IMR-90 (cell line): ENCODE measurements around the gene CDC73. TPM values are rescaled to one million over a fixed set of nuclear protein-coding genes. Genes with fewer than 3 reads are reported as not detected.

Experiments
- ATAC-seq: fragments of 200-7000 bp; cut with Tn5 transposase; 2 replicates; pipeline ENCODE4 v1.9.1; 2020; ENCODE audit warnings: low read depth, mild to moderate bottlenecking, moderate library complexity
- BruUV-seq: library from RNA; stranded (reverse); fragments of 400-500 nt; replicated peaks from 2 replicates; lab custom pipeline; 2021; lab: Mats Ljungman, UMichigan
- CTCF ChIA-PET: fragments of 300-600 bp; formaldehyde crosslinking; extraction: SDS; loops from one replicate; lab custom pipeline; 2021; ENCODE audit warnings: antibody characterized with exemption; lab: Yijun Ruan, JAX
- POLR2A ChIA-PET: fragments of 300-600 bp; sonication (Branson Sonifier 250); formaldehyde crosslinking; loops from one replicate; lab custom pipeline; 2022; ENCODE audit warnings: antibody characterized with exemption; ENCODE audit not compliant: unreplicated experiment; lab: Charles Lee
- DNase-seq: peaks from one replicate; pipeline ENCODE4 v3.0.0; 2013
- H2AFZ ChIP-seq: replicated peaks from 2 replicates; pipeline ENCODE3; 2013; ENCODE audit warnings: low read length, mild to moderate bottlenecking; ENCODE audit not compliant: poor library complexity
- H2AK5ac ChIP-seq: 2 replicates; pipeline ENCODE4 v1.6.1; 2013; ENCODE audit warnings: low read depth, low read length, inconsistent platforms
- H2AK9ac ChIP-seq: replicated peaks from 2 replicates; pipeline ENCODE3; 2013; ENCODE audit warnings: mild to moderate bottlenecking, low read depth, low read length, moderate library complexity; ENCODE audit not compliant: poor library complexity
- H2BK120ac ChIP-seq: 2 replicates; pipeline ENCODE4 v1.6.1; 2013; ENCODE audit warnings: low read depth, low read length, inconsistent platforms
- H2BK15ac ChIP-seq: 3 replicates; pipeline ENCODE4 v1.6.1; 2013; ENCODE audit warnings: low read depth, low read length, inconsistent platforms
- H2BK20ac ChIP-seq: 2 replicates; pipeline ENCODE4 v1.6.1; 2013; ENCODE audit warnings: low read depth, mild to moderate bottlenecking, inconsistent platforms, low read length, moderate library complexity
- H2BK5ac ChIP-seq: 2 replicates; pipeline ENCODE4 v1.6.1; 2013; ENCODE audit warnings: mild to moderate bottlenecking, low read depth, low read length, inconsistent platforms; ENCODE audit not compliant: poor library complexity, severe bottlenecking
- H3K14ac ChIP-seq: replicated peaks from 2 replicates; pipeline ENCODE4 v1.6.1; 2013; ENCODE audit warnings: low read depth, low read length, inconsistent platforms
- H3K18ac ChIP-seq: 2 replicates; pipeline ENCODE4 v1.6.1; 2013; ENCODE audit warnings: low read depth, low read length, control low read depth
- H3K23ac ChIP-seq: 2 replicates; pipeline ENCODE4 v1.6.1; 2013; ENCODE audit warnings: low read depth, low read length, inconsistent platforms
- H3K27ac ChIP-seq: 2 replicates; pipeline ENCODE4 v1.5.1; 2013; ENCODE audit warnings: mild to moderate bottlenecking, control low read depth, low read length; ENCODE audit not compliant: insufficient read depth
- H3K27me3 ChIP-seq: 2 replicates; pipeline ENCODE4 v1.6.1; 2013; ENCODE audit warnings: low read length; ENCODE audit not compliant: control insufficient read depth, insufficient read depth
- H3K36me3 ChIP-seq: 2 replicates; pipeline ENCODE4 v1.6.1; 2013; ENCODE audit warnings: low read length, mixed read lengths; ENCODE audit not compliant: control insufficient read depth, insufficient read depth
- H3K4ac ChIP-seq: 2 replicates; pipeline ENCODE4 v1.6.1; 2013; ENCODE audit warnings: low read depth, low read length, inconsistent platforms
- H3K4me1 ChIP-seq: 2 replicates; pipeline ENCODE4 v1.6.1; 2013; ENCODE audit warnings: low read length, mixed read lengths; ENCODE audit not compliant: control insufficient read depth, insufficient read depth
- H3K4me2 ChIP-seq: 2 replicates; pipeline ENCODE4 v1.6.1; 2013; ENCODE audit warnings: low read depth, mild to moderate bottlenecking, control low read depth, low read length, moderate library complexity
- H3K4me3 ChIP-seq: 2 replicates; pipeline ENCODE4 v1.5.1; 2013; ENCODE audit warnings: low read depth, mild to moderate bottlenecking, control low read depth, low read length, moderate library complexity; ENCODE audit not compliant: insufficient read depth
- H3K56ac ChIP-seq: 2 replicates; pipeline ENCODE4 v1.6.1; 2013; ENCODE audit warnings: low read length, inconsistent platforms; ENCODE audit not compliant: insufficient read depth; ENCODE audit errors: extremely low read depth
- H3K79me1 ChIP-seq, 2 experiments: 2 replicates each; pipeline ENCODE4 v1.6.1; 2013; ENCODE audit warnings: low read length in 2 of 2, inconsistent platforms in 1 of 2, low read depth in 1 of 2
- H3K9ac ChIP-seq: 2 replicates; pipeline ENCODE4 v1.6.1; 2013; ENCODE audit warnings: low read depth, low read length, control low read depth
- H3K9me1 ChIP-seq: 2 replicates; pipeline ENCODE4 v1.6.1; 2013; ENCODE audit warnings: low read length, inconsistent platforms; ENCODE audit not compliant: insufficient read depth
- H3K9me3 ChIP-seq: 2 replicates; pipeline ENCODE4 v1.6.1; 2013; ENCODE audit warnings: low read length; ENCODE audit not compliant: control insufficient read depth, insufficient read depth
- H4K20me1 ChIP-seq: 2 replicates; pipeline ENCODE4 v1.6.1; 2013; ENCODE audit warnings: low read length, inconsistent platforms; ENCODE audit not compliant: insufficient read depth
- H4K5ac ChIP-seq: 2 replicates; pipeline ENCODE4 v1.6.1; 2013; ENCODE audit warnings: mild to moderate bottlenecking, low read depth, low read length, control low read depth
- H4K8ac ChIP-seq, 2 experiments: 2 replicates each; pipeline ENCODE4 v1.6.1; 2013; ENCODE audit warnings: low read depth in 2 of 2, low read length in 2 of 2, control low read depth in 1 of 2, inconsistent platforms in 1 of 2
- H4K91ac ChIP-seq: 2 replicates; pipeline ENCODE4 v1.6.1; 2013; ENCODE audit warnings: low read depth, low read length, inconsistent platforms; ENCODE audit not compliant: insufficient read depth
- BHLHE40 ChIP-seq: fragments of 150-350 bp; IDR thresholded peaks from 2 replicates; pipeline ENCODE4 v1.6.1; 2016; ENCODE audit warnings: mild to moderate bottlenecking, low read depth, low read length
- CEBPB ChIP-seq: IDR thresholded peaks from 2 replicates; pipeline ENCODE4 v1.6.1; 2012; ENCODE audit warnings: low read depth, low read length, improper control_type of control experiment
- CTCF ChIP-seq: conservative IDR thresholded peaks from 2 replicates; pipeline ENCODE4 v1.5.1; 2012; ENCODE audit warnings: mild to moderate bottlenecking, low read depth, low read length, improper control_type of control experiment
- ELK1 ChIP-seq: fragments of 150-350 bp; IDR thresholded peaks from 2 replicates; pipeline ENCODE4 v1.6.1; 2016; ENCODE audit warnings: low read depth, mild to moderate bottlenecking, low read length, moderate library complexity, borderline replicate concordance
- FOS ChIP-seq: fragments of 150-350 bp; IDR thresholded peaks from 2 replicates; pipeline ENCODE4 v1.6.1; 2016; ENCODE audit warnings: low read depth, low read length
- MAFK ChIP-seq: IDR thresholded peaks from 2 replicates; pipeline ENCODE4 v1.6.1; 2012; ENCODE audit warnings: low read depth, low read length, improper control_type of control experiment
- MAZ ChIP-seq: IDR thresholded peaks from 2 replicates; pipeline ENCODE4 v1.6.1; 2012; ENCODE audit warnings: low read depth, mild to moderate bottlenecking, low read length, improper control_type of control experiment, moderate library complexity, borderline replicate concordance
- MXI1 ChIP-seq: IDR thresholded peaks from 2 replicates; pipeline ENCODE4 v1.6.1; 2012; ENCODE audit warnings: low read depth, mild to moderate bottlenecking, low read length, moderate library complexity, borderline replicate concordance
- POLR2A ChIP-seq: IDR thresholded peaks from 2 replicates; pipeline ENCODE4 v1.6.1; 2012; ENCODE audit warnings: mild to moderate bottlenecking, low read depth, low read length
- RAD21 ChIP-seq: IDR thresholded peaks from 2 replicates; pipeline ENCODE4 v1.6.1; 2012; ENCODE audit warnings: low read length, improper control_type of control experiment
- RFX5 ChIP-seq: IDR thresholded peaks from 2 replicates; pipeline ENCODE4 v1.8.0; 2012; ENCODE audit warnings: low read depth, mild to moderate bottlenecking, low read length, moderate library complexity
- SMC3 ChIP-seq: fragments of 150-350 bp; IDR thresholded peaks from 2 replicates; pipeline ENCODE4 v1.6.1; 2016; ENCODE audit warnings: low read depth, mild to moderate bottlenecking, antibody characterized with exemption, low read length, moderate library complexity
- WGBS, 2 experiments: methylation state at CpG; one replicate each; pipeline versions ENCODE4 v1.1.5 to v1.1.7; 2013; ENCODE audit warnings: missing lambda C conversion rate in 2 of 2; ENCODE audit not compliant: insufficient read length in 1 of 2; ENCODE audit errors: extremely low coverage in 2 of 2; 5-methylcytosine and 5-hydroxymethylcytosine counted together
- dilution Hi-C: fragments of 300-500 bp; cut with HindIII; formaldehyde crosslinking; loops from one replicate; pipeline ENCODE4 v1.14.3; 2018; ENCODE audit warnings: low sequenced_read_pairs; ENCODE audit not compliant: unreplicated experiment
- in situ Hi-C: fragments of 300-500 bp; cut with MboI; formaldehyde crosslinking; loops from 3 replicates; pipeline ENCODE4 v1.14.3; 2019; ENCODE audit warnings: low sequenced_read_pairs, inconsistent platforms, mixed read lengths
- intact Hi-C: fragments of 100-400 bp; cut with micrococcal nuclease; formaldehyde crosslinking; loops from 2 replicates; pipeline ENCODE4 v1.10.0; 2022
- polyA plus RNA-seq, 3 experiments: library from polyadenylated mRNA; depleted of rRNA; stranded (reverse); fragments of >200 nt; gene quantifications; 2 replicates each; pipeline ENCODE4 v1.2.3, GENCODE V29; 2012; ENCODE audit warnings: low replicate concordance in 1 of 3
- total RNA-seq: library from RNA; depleted of rRNA; stranded (reverse); fragments of >200 nt; gene quantifications from 2 replicates; pipeline ENCODE4 v1.2.3, GENCODE V29; 2012

CDC73 gene
- total and polyA plus RNA-seq, 2 of the 4 experiments (the other 2 are of a cell fraction), result 22.1 to 29.6 TPM

GRCh38 chr1:193104907-193105820 is 16.7 kb upstream of the CDC73 start, which contains the start of gene GLRX2:
TSS of gene GLRX2 (minus strand) at chr1:193105414. CDS start at chr1:193105382, 32 bp downstream.
- WGBS, 2 experiments, result 0% methylated on average over 34 of the region's 73 CpGs; no CpG with 5 or more reads in 1 of the 2 experiments
- Histone ChIP-seq H4K8ac (peak within 1 kb of the TSS; percentile 56 to 92), H2AK9ac (peak within 1 kb of the TSS; percentile 89), H3K4me1 (no peaks in the 10 kb centered on the region), H3K56ac (peak within 1 kb of the TSS; percentile 84), H2BK20ac (0 out of 2 replicates have a peak within 1 kb of the TSS, but pooled peaks have one; percentile 72), H3K14ac (peak within 1 kb of the TSS; percentile 93), H3K23ac (peak within 1 kb of the TSS; percentile 96), H2BK5ac (peak within 1 kb of the TSS; percentile 81), H3K36me3 (no peaks in the 10 kb centered on the region; the same call in 1 of the 2 replicates), H3K18ac (peak within 1 kb of the TSS; percentile 33), H3K27me3 (no peaks in the 10 kb centered on the region), H3K4me3 (peak within 1 kb of the TSS; percentile 90), H3K9ac (peak within 1 kb of the TSS; percentile 80), H4K5ac (peak within 1 kb of the TSS; percentile 40), H3K79me1 (peaks cover 7 to 27% of the 10 kb centered on the region in 2 experiments), H3K27ac (peak within 1 kb of the TSS; percentile 75), H2AK5ac (peak within 1 kb of the TSS; percentile 23; the same call in 1 of the 2 replicates), H3K9me1 (peaks cover 2% of the 10 kb centered on the region; the same call in 1 of the 2 replicates), H2AFZ (peak within 1 kb of the TSS; percentile 95), H3K4me2 (peak within 1 kb of the TSS; percentile 93), H3K9me3 (no peaks in the 10 kb centered on the region), H4K91ac (peak within 1 kb of the TSS; percentile 62), H2BK15ac (peak within 1 kb of the TSS; percentile 72; the same call in 2 of the 3 replicates), H2BK120ac (peak within 1 kb of the TSS; percentile 56), H3K4ac (peak within 1 kb of the TSS; percentile 88), H4K20me1 (peaks cover 8% of the 10 kb centered on the region; the same call in 1 of the 2 replicates)
- ChIA-PET CTCF (no interaction called here), POLR2A (interaction anchor here (0.6 to 1.4 kb wide), 3 partner anchors 11 to 33 kb away, joined by 3 to 5 read pairs (median 3); partner anchors contain the start of gene CDC73)
- dilution Hi-C loops (no loop called here), in situ Hi-C loops (no loop called here), intact Hi-C loops (loop anchor here (1.0 to 2.0 kb wide), 2 partner anchors 17 to 46 kb away; partner anchors contain the start of genes CDC73, RO60 and UCHL5)
- BruUV-seq, result no TSS peak
- ATAC-seq (peak; percentile 96), DNase-seq (peak; percentile 85)
- TF ChIP-seq POLR2A (peak; percentile 85), MXI1 (peak; percentile 65; the same call in 1 of the 2 replicates), SMC3 (peak; percentile 31; the same call in 1 of the 2 replicates), ELK1 (no peak), BHLHE40 (peak; percentile 46), RFX5 (no peak), CTCF (0 out of 2 replicates have a peak, but pooled peaks have one; percentile 8), MAFK (no peak), FOS (peak; percentile 67), RAD21 (peak; percentile 48), CEBPB (peak; percentile 90), MAZ (peak; percentile 23; the same call in 1 of the 2 replicates)
